ENCODE measurements around the gene CEACAM6. TPM values are rescaled to one million over a fixed set of nuclear protein-coding genes. Genes with fewer than 3 reads are reported as not detected.

Gene CEACAM6
- total and polyA plus RNA-seq, 2 of the 13 experiments (the other 11 are each of a cell fraction or from before 2014, with no cell fraction given), result not detected

- TF ChIP-seq PRDM15 (CRISPR knock-in tag; IDR thresholded peaks at IDR 0.05) (no peak), AGO2 (optimal IDR thresholded peaks at IDR 0.05; ENCODE audit: low read depth, low read length) (no peak), ZIK1 (CRISPR knock-in tag; IDR thresholded peaks at IDR 0.05; ENCODE audit: borderline replicate concordance, low read depth) (no peak), ZNF329 (CRISPR knock-in tag; IDR thresholded peaks at IDR 0.05; ENCODE audit: low read depth) (no peak), DPF2 (CRISPR knock-in tag; IDR thresholded peaks at IDR 0.05; ENCODE audit: borderline replicate concordance, low read depth) (no peak), PBX2 (CRISPR knock-in tag; IDR thresholded peaks at IDR 0.05) (no peak), ZNF775 (CRISPR knock-in tag; IDR thresholded peaks at IDR 0.05; ENCODE audit: borderline replicate concordance) (no peak)
Measured at GRCh38 chr19:41771410-41771809, 16.1 kb downstream of the CEACAM6 start (continued).

GRCh38 chr19:41774515-41774980 is 19.2 kb downstream of the CEACAM6 start:
- Histone ChIP-seq H3K4me1 (ENCODE audit: insufficient read depth, low read length) (no peaks in the 10 kb centered on the region), H3K4me3 (replicated peaks in 1 of 3; ENCODE audit: insufficient read depth in 1 of 3, low read depth in 2 of 3, low read length in 3 of 3) (no peak overlapping the region), H3K36me3 (replicated peaks in 1 of 2; ENCODE audit: control insufficient read depth in 1 of 2, insufficient read depth in 2 of 2, low read length in 2 of 2) (no peaks in the 10 kb centered on the region), H3K27me3 (ENCODE audit: control insufficient read depth in 1 of 2, insufficient read depth in 2 of 2, low read length in 2 of 2) (peaks cover 0 to 17% of the 10 kb centered on the region in 2 experiments; a peak in 2 of 5 replicates), H3K9ac (ENCODE audit: insufficient read depth, low read depth, low read length) (no peak overlapping the region), H4K20me1 (ENCODE audit: insufficient read depth, low read length) (no peaks in the 10 kb centered on the region), H3K9me3 (ENCODE audit: low read length) (no peaks in the 10 kb centered on the region), H3K4me2 (ENCODE audit: low read depth, low read length) (no peak overlapping the region), H3K27ac (ENCODE audit: extremely low read length, insufficient read depth, low read length) (no peak overlapping the region), H2AFZ (ENCODE audit: low read length) (no peak overlapping the region), H3K79me2 (ENCODE audit: insufficient read depth, low read length) (no peaks in the 10 kb centered on the region)
- ATAC-seq (no peak), FAIRE-seq (no peak), DNase-seq (ENCODE audit: low spot score) (no peak)
- in situ Hi-C loops (cut with HindIII; ENCODE audit: extremely low pct_ligation_motif_present, low pct_unique_long_range_greater_than_20kb), result no loop called here
- no TSS peak for BruUV-seq (replicated peaks)
- ChIA-PET POLR2A (no interaction called here), CTCF (ENCODE audit: low intra/inter-chr PET ratio, low total read pairs) (no interaction called here)
- WGBS (ENCODE audit: low lambda C conversion rate), result 1% methylated on average over 6 of the region's 6 CpGs
- intact Hi-C loops (cut with micrococcal nuclease; ENCODE audit: unreplicated experiment), result no loop called here
- no peak for TF ChIP-seq CBFB (CRISPR knock-in tag; IDR thresholded peaks at IDR 0.05)
- no peak for TF ChIP-seq ZNF224 (CRISPR knock-in tag; IDR thresholded peaks at IDR 0.05)
- TF ChIP-seq CBX1 (IDR thresholded peaks at IDR 0.05; ENCODE audit: low read depth), result no peak
